GM23338 (cell line): ENCODE measurements around the gene IGSF22. TPM values are rescaled to one million over a fixed set of nuclear protein-coding genes. Genes with fewer than 3 reads are reported as not detected.

ENCODE experiments used
- ATAC-seq: fragments of 200-7000 bp; cut with Tn5 transposase; 3 replicates; pipeline ENCODE4 v1.9.1; 2020
- DNase-seq: peaks from one replicate; pipeline ENCODE4 v3.0.0-alpha.2; 2015; ENCODE audit warnings: low spot score
- H2AFZ ChIP-seq: fragments of 200-600 bp; sonication (generic); 2 replicates; pipeline ENCODE4 v1.8.0; 2016; ENCODE audit warnings: antibody characterized with exemption, mild to moderate bottlenecking, moderate library complexity
- H3F3A ChIP-seq: fragments of 200-600 bp; sonication (generic); replicated peaks from 2 replicates; pipeline ENCODE4 v1.8.0; 2017; ENCODE audit warnings: antibody characterized with exemption, mixed run types, low read depth
- H3K27ac ChIP-seq: fragments of 200-600 bp; sonication (generic); 2 replicates; pipeline ENCODE4 v1.6.1; 2016; ENCODE audit warnings: low read depth
- H3K27me3 ChIP-seq: fragments of 200-600 bp; sonication (generic); 2 replicates; pipeline ENCODE4 v1.8.0; 2016; ENCODE audit warnings: mild to moderate bottlenecking, mixed run types, moderate library complexity; ENCODE audit not compliant: insufficient read depth
- H3K36me3 ChIP-seq: fragments of 200-600 bp; sonication (generic); 2 replicates; pipeline ENCODE4 v1.8.0; 2016; ENCODE audit warnings: mild to moderate bottlenecking; ENCODE audit not compliant: insufficient read depth
- H3K4me1 ChIP-seq: fragments of 200-600 bp; sonication (generic); 2 replicates; pipeline ENCODE4 v1.8.0; 2016; ENCODE audit warnings: mild to moderate bottlenecking, moderate library complexity; ENCODE audit not compliant: insufficient read depth
- H3K4me2 ChIP-seq: fragments of 200-600 bp; sonication (generic); 2 replicates; pipeline ENCODE4 v1.7.1; 2017; ENCODE audit warnings: mixed run types
- H3K4me3 ChIP-seq: fragments of 200-600 bp; sonication (generic); 2 replicates; pipeline ENCODE4 v1.6.1; 2016; ENCODE audit warnings: mixed run types
- H3K79me2 ChIP-seq: fragments of 200-600 bp; sonication (generic); replicated peaks from 2 replicates; pipeline ENCODE4 v1.8.0; 2017; ENCODE audit warnings: mild to moderate bottlenecking; ENCODE audit not compliant: insufficient read depth
- H3K9me2 ChIP-seq: fragments of 200-600 bp; sonication (generic); 2 replicates; pipeline ENCODE4 v1.8.0; 2017; ENCODE audit not compliant: insufficient read depth
- H4K20me1 ChIP-seq: fragments of 200-600 bp; sonication (generic); replicated peaks from 2 replicates; pipeline ENCODE4 v1.8.0; 2017; ENCODE audit warnings: mild to moderate bottlenecking; ENCODE audit not compliant: insufficient read depth
- H3K27ac Mint-ChIP-seq: 2 replicates; pipeline ENCODE4 v1.8.0; 2020; ENCODE audit warnings: inconsistent platforms, mild to moderate bottlenecking, moderate library complexity, mixed read lengths
- H3K27me3 Mint-ChIP-seq: 3 replicates; pipeline ENCODE4 v1.8.0; 2022; ENCODE audit warnings: low read depth, mild to moderate bottlenecking, moderate library complexity, mixed read lengths, inconsistent platforms; ENCODE audit not compliant: insufficient read depth, poor library complexity
- H3K36me3 Mint-ChIP-seq: 3 replicates; pipeline ENCODE4 v1.8.0; 2021; ENCODE audit warnings: low read depth, mild to moderate bottlenecking, inconsistent platforms, moderate library complexity, mixed read lengths
- H3K4me1 Mint-ChIP-seq: 3 replicates; pipeline ENCODE4 v1.8.0; 2020; ENCODE audit warnings: mild to moderate bottlenecking, inconsistent platforms, mixed read lengths
- H3K4me3 Mint-ChIP-seq: 3 replicates; pipeline ENCODE4 v1.8.0; 2021; ENCODE audit warnings: moderate library complexity, mild to moderate bottlenecking, inconsistent platforms, mixed read lengths
- H3K9me3 Mint-ChIP-seq: 3 replicates; pipeline ENCODE4 v1.8.0; 2020; ENCODE audit warnings: moderate library complexity, mild to moderate bottlenecking, inconsistent platforms, mixed read lengths
- CREB1 ChIP-seq: fragments of 250-450 bp; sonication (Bioruptor Pico); IDR thresholded peaks from 2 replicates; pipeline ENCODE4 v1.5.0; 2020; ENCODE audit warnings: low read depth, mild to moderate bottlenecking, moderate library complexity
- EZH2 ChIP-seq: fragments of 200-600 bp; sonication (generic); IDR thresholded peaks from one replicate; pipeline ENCODE4 v1.8.0; 2017; ENCODE audit warnings: antibody characterized with exemption, mild to moderate bottlenecking, low read depth; ENCODE audit not compliant: unreplicated experiment
- EZH2phosphoT487 ChIP-seq: fragments of 200-600 bp; sonication (generic); IDR thresholded peaks from one replicate; pipeline ENCODE4 v1.8.1; 2018; ENCODE audit warnings: antibody characterized with exemption; ENCODE audit not compliant: unreplicated experiment
- JUNB ChIP-seq: IDR thresholded peaks from one replicate; pipeline ENCODE4 v1.6.1; 2016; ENCODE audit warnings: antibody characterized with exemption; ENCODE audit not compliant: unreplicated experiment
- NANOG ChIP-seq: IDR thresholded peaks from 2 replicates; pipeline ENCODE4 v1.6.1; 2016; ENCODE audit warnings: antibody characterized with exemption, borderline replicate concordance
- POLR2AphosphoS5 ChIP-seq: IDR thresholded peaks from 2 replicates; pipeline ENCODE4 v1.6.1; 2016; ENCODE audit warnings: antibody characterized with exemption, low read depth
- STAT1 ChIP-seq: IDR thresholded peaks from one replicate; pipeline ENCODE4 v1.6.1; 2016; ENCODE audit warnings: antibody characterized with exemption; ENCODE audit not compliant: unreplicated experiment
- ZNF114 ChIP-seq: fragments of 250-450 bp; sonication (Bioruptor Pico); IDR thresholded peaks from 2 replicates; pipeline ENCODE4 v1.5.0; 2020; ENCODE audit warnings: mild to moderate bottlenecking, moderate library complexity
- ZNF331 ChIP-seq: fragments of 250-450 bp; sonication (Bioruptor Pico); IDR thresholded peaks from 2 replicates; pipeline ENCODE4 v1.5.0; 2020; ENCODE audit warnings: low read depth, mild to moderate bottlenecking, moderate library complexity
- polyA plus RNA-seq: library from polyadenylated mRNA; unstranded; fragments of >200 nt; fragmentation: Nextera tagmentation; extraction: Ambion mirVana; gene quantifications from 2 replicates; pipeline ENCODE4 v1.2.1, GENCODE V29; 2016
- total RNA-seq: library from RNA; depleted of rRNA; stranded (reverse); fragments of >200 nt; shearing (Covaris generic); gene quantifications from 2 replicates; pipeline ENCODE4 v1.2.3, GENCODE V29; 2014
- TF ChIP-seq, protein P1 (sequence below): IDR thresholded peaks from one replicate; pipeline ENCODE4 v1.6.1; 2018; ENCODE audit warnings: antibody characterized with exemption; ENCODE audit not compliant: unreplicated experiment
- TF ChIP-seq, protein P2 (sequence below), 2 experiments: fragments of 200-600 bp in 1 of 2; sonication (generic) in 1 of 2; conservative IDR thresholded peaks; 2 replicates each; pipeline versions ENCODE4 v1.5.1 to v1.6.1; 2016 to 2017; ENCODE audit warnings: antibody characterized with exemption in 2 of 2, low read depth in 2 of 2, mild to moderate bottlenecking in 2 of 2, moderate library complexity in 1 of 2
- TF ChIP-seq, protein P3 (sequence below): IDR thresholded peaks from 2 replicates; pipeline ENCODE4 v1.6.1; 2016; ENCODE audit warnings: antibody characterized with exemption

The IGSF22 gene
- total and polyA plus RNA-seq, 2 experiments from 2014 or later = 0.37 TPM; not detected in 1

- Histone ChIP-seq H3K36me3 (no peaks in the 10 kb centered on the region), H3K27me3 (peaks cover 11% of the 10 kb centered on the region), H3K4me3 (no peak overlapping the region), H3K4me2 (no peak overlapping the region), H3K9me2 (no peaks in the 10 kb centered on the region), H3K79me2 (no peaks in the 10 kb centered on the region), H3K4me1 (peaks cover 10% of the 10 kb centered on the region; the same call in 1 of the 2 replicates), H2AFZ (no peak overlapping the region), H4K20me1 (no peaks in the 10 kb centered on the region), H3F3A (no peaks in the 10 kb centered on the region), H3K27ac (no peak overlapping the region)
- Mint-ChIP-seq H3K4me3 (no peak overlapping the region), H3K4me1 (peaks cover 7% of the 10 kb centered on the region; the same call in 1 of the 3 replicates), H3K36me3 (no peaks in the 10 kb centered on the region), H3K27ac (no peak overlapping the region), H3K9me3 (no peaks in the 10 kb centered on the region), H3K27me3 (peaks cover 8% of the 10 kb centered on the region)
- TF ChIP-seq EZH2 = no peak
- TF ChIP-seq POLR2AphosphoS5 = no peak
- TF ChIP-seq NANOG = no peak
- TF ChIP-seq, protein P1, sequence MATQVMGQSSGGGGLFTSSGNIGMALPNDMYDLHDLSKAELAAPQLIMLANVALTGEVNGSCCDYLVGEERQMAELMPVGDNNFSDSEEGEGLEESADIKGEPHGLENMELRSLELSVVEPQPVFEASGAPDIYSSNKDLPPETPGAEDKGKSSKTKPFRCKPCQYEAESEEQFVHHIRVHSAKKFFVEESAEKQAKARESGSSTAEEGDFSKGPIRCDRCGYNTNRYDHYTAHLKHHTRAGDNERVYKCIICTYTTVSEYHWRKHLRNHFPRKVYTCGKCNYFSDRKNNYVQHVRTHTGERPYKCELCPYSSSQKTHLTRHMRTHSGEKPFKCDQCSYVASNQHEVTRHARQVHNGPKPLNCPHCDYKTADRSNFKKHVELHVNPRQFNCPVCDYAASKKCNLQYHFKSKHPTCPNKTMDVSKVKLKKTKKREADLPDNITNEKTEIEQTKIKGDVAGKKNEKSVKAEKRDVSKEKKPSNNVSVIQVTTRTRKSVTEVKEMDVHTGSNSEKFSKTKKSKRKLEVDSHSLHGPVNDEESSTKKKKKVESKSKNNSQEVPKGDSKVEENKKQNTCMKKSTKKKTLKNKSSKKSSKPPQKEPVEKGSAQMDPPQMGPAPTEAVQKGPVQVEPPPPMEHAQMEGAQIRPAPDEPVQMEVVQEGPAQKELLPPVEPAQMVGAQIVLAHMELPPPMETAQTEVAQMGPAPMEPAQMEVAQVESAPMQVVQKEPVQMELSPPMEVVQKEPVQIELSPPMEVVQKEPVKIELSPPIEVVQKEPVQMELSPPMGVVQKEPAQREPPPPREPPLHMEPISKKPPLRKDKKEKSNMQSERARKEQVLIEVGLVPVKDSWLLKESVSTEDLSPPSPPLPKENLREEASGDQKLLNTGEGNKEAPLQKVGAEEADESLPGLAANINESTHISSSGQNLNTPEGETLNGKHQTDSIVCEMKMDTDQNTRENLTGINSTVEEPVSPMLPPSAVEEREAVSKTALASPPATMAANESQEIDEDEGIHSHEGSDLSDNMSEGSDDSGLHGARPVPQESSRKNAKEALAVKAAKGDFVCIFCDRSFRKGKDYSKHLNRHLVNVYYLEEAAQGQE = no peak
- no peak for TF ChIP-seq EZH2phosphoT487
- TF ChIP-seq JUNB = no peak
- TF ChIP-seq, protein P2, sequence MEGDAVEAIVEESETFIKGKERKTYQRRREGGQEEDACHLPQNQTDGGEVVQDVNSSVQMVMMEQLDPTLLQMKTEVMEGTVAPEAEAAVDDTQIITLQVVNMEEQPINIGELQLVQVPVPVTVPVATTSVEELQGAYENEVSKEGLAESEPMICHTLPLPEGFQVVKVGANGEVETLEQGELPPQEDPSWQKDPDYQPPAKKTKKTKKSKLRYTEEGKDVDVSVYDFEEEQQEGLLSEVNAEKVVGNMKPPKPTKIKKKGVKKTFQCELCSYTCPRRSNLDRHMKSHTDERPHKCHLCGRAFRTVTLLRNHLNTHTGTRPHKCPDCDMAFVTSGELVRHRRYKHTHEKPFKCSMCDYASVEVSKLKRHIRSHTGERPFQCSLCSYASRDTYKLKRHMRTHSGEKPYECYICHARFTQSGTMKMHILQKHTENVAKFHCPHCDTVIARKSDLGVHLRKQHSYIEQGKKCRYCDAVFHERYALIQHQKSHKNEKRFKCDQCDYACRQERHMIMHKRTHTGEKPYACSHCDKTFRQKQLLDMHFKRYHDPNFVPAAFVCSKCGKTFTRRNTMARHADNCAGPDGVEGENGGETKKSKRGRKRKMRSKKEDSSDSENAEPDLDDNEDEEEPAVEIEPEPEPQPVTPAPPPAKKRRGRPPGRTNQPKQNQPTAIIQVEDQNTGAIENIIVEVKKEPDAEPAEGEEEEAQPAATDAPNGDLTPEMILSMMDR (conservative IDR thresholded peaks at IDR 0.05; ENCODE audit: low read depth in 2 of 2) = no peak
- TF ChIP-seq CREB1 (CRISPR knock-in tag) = no peak
- TF ChIP-seq ZNF114 (CRISPR knock-in tag) = no peak
- TF ChIP-seq, protein P3, sequence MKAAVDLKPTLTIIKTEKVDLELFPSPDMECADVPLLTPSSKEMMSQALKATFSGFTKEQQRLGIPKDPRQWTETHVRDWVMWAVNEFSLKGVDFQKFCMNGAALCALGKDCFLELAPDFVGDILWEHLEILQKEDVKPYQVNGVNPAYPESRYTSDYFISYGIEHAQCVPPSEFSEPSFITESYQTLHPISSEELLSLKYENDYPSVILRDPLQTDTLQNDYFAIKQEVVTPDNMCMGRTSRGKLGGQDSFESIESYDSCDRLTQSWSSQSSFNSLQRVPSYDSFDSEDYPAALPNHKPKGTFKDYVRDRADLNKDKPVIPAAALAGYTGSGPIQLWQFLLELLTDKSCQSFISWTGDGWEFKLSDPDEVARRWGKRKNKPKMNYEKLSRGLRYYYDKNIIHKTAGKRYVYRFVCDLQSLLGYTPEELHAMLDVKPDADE = no peak
- TF ChIP-seq ZNF331 (CRISPR knock-in tag) = no peak
- no peak for TF ChIP-seq STAT1
- DNase-seq (no peak), ATAC-seq (no peak)
Measured at GRCh38 chr11:18709414-18709813, 16.6 kb downstream of the IGSF22 start.
